Lower leg skin (tissue), 4 donors: Measurements from ENCODE around the gene SLC19A2. TPM values are rescaled to one million over a fixed set of nuclear protein-coding genes. Genes with fewer than 3 reads are reported as not detected.

ENCODE experiments used
- DNase-seq, 2 donors: peaks; one replicate each; pipeline ENCODE4 v3.0.0-alpha.2; 2019; ENCODE audit warnings: low spot score in 2 of 2
- H3K4me3 ChIP-seq: fragments of 200-600 bp; sonication (generic); 2 replicates; pipeline ENCODE4 v1.5.1; 2017; ENCODE audit warnings: mild to moderate bottlenecking, low read depth; ENCODE audit not compliant: poor library complexity, severe bottlenecking
- CTCF ChIP-seq, 3 donors: fragments of 450-650 bp; IDR thresholded peaks; one replicate each; pipeline ENCODE4 v1.5.1; 2016; ENCODE audit warnings: antibody characterized with exemption in 3 of 3, mild to moderate bottlenecking in 3 of 3, moderate library complexity in 2 of 3
- POLR2A ChIP-seq, 2 donors: fragments of 450-650 bp; IDR thresholded peaks; one replicate each; pipeline ENCODE4 v1.6.1; 2016 to 2017; ENCODE audit warnings: antibody characterized with exemption in 2 of 2, mild to moderate bottlenecking in 1 of 2, moderate library complexity in 1 of 2
- WGBS, 2 donors: methylation state at CpG; one replicate each; pipeline ENCODE4 v1.1.5; 2018; 5-methylcytosine and 5-hydroxymethylcytosine counted together
- intact Hi-C: fragments of 100-400 bp; cut with DNase I; formaldehyde crosslinking; loops from one replicate; pipeline ENCODE4 v1.15.0; 2023; ENCODE audit warnings: low total_unique reads
- total RNA-seq, 4 donors: library from RNA; depleted of rRNA; stranded (reverse); fragments of >200 nt; gene quantifications; one replicate each; pipeline ENCODE4 v1.1.0, GENCODE V29; 2016

The SLC19A2 gene
- total RNA-seq, 4 donors from 2014 or later: 25.2 to 37.4 (median 35.1) TPM

DNA sequence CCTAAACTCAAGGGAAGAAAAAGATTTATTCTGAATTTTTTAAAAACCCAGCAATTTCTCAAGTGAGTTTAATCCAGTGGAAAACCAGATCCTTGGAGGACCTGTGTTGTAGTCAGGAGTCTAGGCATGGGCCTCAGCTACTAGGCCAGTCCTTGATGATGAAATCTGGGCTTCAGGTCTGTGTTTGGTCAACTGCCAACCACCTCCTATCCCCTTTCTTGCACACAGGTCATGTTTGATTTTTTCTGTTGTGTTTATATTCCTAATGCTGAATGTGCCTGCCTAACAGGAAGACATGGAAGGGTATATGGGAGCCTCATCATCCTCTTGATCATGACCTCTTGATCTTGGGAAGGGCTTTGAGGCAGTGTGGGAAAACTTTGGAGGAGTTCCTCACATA lies 38.2 kb upstream of the SLC19A2 start:
- H3K4me3 ChIP-seq: no peak overlapping the region
- DNase-seq: no peak
- intact Hi-C loops: no loop called here
- TF ChIP-seq CTCF (IDR thresholded peaks at IDR 0.05): no peak
- no peak for TF ChIP-seq POLR2A (IDR thresholded peaks at IDR 0.05)

- intact Hi-C loops: no loop called here
- TF ChIP-seq POLR2A (IDR thresholded peaks at IDR 0.05) (no peak), CTCF (IDR thresholded peaks at IDR 0.05) (no peak)
- 91 to 100% methylated on average over 1 of the region's 1 CpG for WGBS, 2 donors
- DNase-seq: no peak
- no peak overlapping the region for H3K4me3 ChIP-seq
These were observed 35.5 kb upstream of the SLC19A2 start for GRCh38 chr1:169521226-169521625.

DNA sequence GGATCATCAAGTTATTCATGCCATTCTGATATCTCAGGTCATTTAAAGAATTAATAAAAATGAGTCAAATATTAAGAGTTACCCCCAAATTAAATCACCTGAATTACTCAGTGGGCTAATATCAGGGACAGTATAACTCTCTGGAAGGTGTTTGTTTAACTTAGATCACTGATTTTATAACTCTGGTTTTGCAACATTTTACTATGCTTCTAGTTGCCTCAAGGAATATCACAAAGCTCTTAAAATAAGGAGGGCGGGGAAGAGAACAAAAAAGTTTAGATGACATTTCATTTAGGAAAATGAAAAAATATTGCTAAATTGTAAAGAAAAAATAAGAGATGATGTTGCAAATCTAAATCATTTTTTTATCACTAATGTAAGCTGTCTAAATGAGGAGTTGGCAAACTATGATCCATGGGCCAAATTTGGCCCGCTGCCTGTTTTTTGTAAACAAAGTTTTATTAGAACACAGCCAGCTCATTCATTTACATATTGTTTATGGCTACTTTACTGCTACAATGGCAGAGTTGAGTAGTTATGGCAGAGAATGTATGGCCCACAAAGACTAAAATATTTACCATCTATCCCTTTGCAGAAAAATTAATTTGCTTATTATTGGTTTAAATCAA lies 31.9 kb upstream of the SLC19A2 start:
- DNase-seq: no peak
- intact Hi-C loops: no loop called here
- WGBS, 2 donors: 71 to 75% methylated on average over 2 of the region's 2 CpGs
- no peak overlapping the region for H3K4me3 ChIP-seq
- TF ChIP-seq POLR2A (IDR thresholded peaks at IDR 0.05) (no peak), CTCF (IDR thresholded peaks at IDR 0.05) (no peak)

DNA sequence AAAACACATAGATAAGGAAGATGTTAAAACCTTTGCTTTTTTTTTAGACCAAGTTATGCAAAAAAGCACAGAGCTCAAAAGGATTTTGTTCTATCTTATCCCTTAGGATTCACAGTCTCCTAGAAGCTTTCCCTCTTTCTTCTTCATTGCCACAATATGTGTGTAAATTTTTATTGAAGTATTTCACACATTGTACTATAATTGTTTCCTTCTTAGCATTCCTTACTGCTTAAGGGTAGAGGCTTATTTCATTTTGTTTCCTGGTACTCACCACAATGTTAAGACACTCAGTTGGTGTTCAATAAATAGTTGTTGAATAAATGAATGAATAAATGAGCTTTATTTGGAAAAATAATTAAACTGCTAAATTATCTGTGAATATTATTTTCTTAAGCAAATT lies 29.9 kb upstream of the SLC19A2 start:
- TF ChIP-seq POLR2A (IDR thresholded peaks at IDR 0.05): no peak
- no peak for TF ChIP-seq CTCF (IDR thresholded peaks at IDR 0.05)
- H3K4me3 ChIP-seq: no peak overlapping the region
- intact Hi-C loops: no loop called here
- DNase-seq: no peak

GRCh38 chr1:169514566-169515270 lies 29.0 kb upstream of the SLC19A2 start:
- intact Hi-C loops: no loop called here
- WGBS, 2 donors: 50 to 56% methylated on average over 2 of the region's 2 CpGs

More at GRCh38 chr1:169514566-169515270, 29.0 kb upstream of the SLC19A2 start:
- no peak for DNase-seq
- no peak overlapping the region for H3K4me3 ChIP-seq
- TF ChIP-seq CTCF (IDR thresholded peaks at IDR 0.05): no peak
- no peak for TF ChIP-seq POLR2A (IDR thresholded peaks at IDR 0.05)
